ENCODE results near the gene ANKRD10. TPM values are rescaled to one million over a fixed set of nuclear protein-coding genes. Genes with fewer than 3 reads are reported as not detected.

The ANKRD10 gene
- total and polyA plus RNA-seq, 2 donors (not counting 3 experiments of a cell fraction or from before 2014, with no cell fraction given) = 44.5 to 94.1 TPM

- Histone ChIP-seq H3K4me3 (replicated peaks in 1 of 3; ENCODE audit: insufficient read depth in 1 of 3, low read depth in 1 of 3, low read length in 3 of 3) (peak overlapping the region in 1 of 3 experiments; percentile 7), H2AFZ (ENCODE audit: low read depth, low read length) (peak overlapping the region; percentile 93), H3K9ac (replicated peaks; ENCODE audit: extremely low read depth, insufficient read depth, low read length) (peak overlapping the region; percentile 62), H3K27me3 (ENCODE audit: control insufficient read depth in 2 of 2, insufficient read depth in 2 of 2, low read length in 2 of 2) (peaks cover 0 to 2% of the 10 kb centered on the region in 2 experiments), H3K27ac (ENCODE audit: insufficient read depth, low read depth, low read length) (peak overlapping the region; percentile 86), H3K36me3 (ENCODE audit: control insufficient read depth in 2 of 2, extremely low read depth in 1 of 2, insufficient read depth in 2 of 2, low read length in 2 of 2) (no peaks in the 10 kb centered on the region), H3K79me2 (ENCODE audit: control insufficient read depth, insufficient read depth, low read length) (no peaks in the 10 kb centered on the region), H3K4me1 (ENCODE audit: control insufficient read depth, extremely low read depth, insufficient read depth, low read length) (peaks cover 14% of the 10 kb centered on the region), H3K9me3 (replicated peaks; ENCODE audit: control insufficient read depth, insufficient read depth, low read length) (no peaks in the 10 kb centered on the region), H3K9me1 (replicated peaks; ENCODE audit: control insufficient read depth, extremely low read depth, insufficient read depth, low read length) (no peaks in the 10 kb centered on the region), H3K4me2 (ENCODE audit: insufficient read depth, low read length) (peak overlapping the region; percentile 39), H4K20me1 (replicated peaks; ENCODE audit: control insufficient read depth, extremely low read depth, insufficient read depth, low read length) (no peaks in the 10 kb centered on the region)
- FAIRE-seq (no peak), DNase-seq (ENCODE audit: low read depth, low spot score) (no peak)
- TF ChIP-seq POLR2A (IDR thresholded peaks at IDR 0.05; ENCODE audit: low read depth, low read length) (no peak), FOS (IDR thresholded peaks at IDR 0.05; ENCODE audit: borderline replicate concordance, insufficient read depth, low read length) (no peak), JUN (IDR thresholded peaks at IDR 0.05; ENCODE audit: borderline replicate concordance, insufficient read depth, insufficient read length, low read depth) (no peak)
- TF ChIP-seq, protein P1, sequence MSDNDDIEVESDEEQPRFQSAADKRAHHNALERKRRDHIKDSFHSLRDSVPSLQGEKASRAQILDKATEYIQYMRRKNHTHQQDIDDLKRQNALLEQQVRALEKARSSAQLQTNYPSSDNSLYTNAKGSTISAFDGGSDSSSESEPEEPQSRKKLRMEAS (IDR thresholded peaks at IDR 0.05; ENCODE audit: insufficient read depth, insufficient read length) = no peak
- no TSS peak for BruUV-seq (replicated peaks)
- ChIA-PET CTCF (interaction anchor here (1.3 to 1.4 kb wide), 2 partner anchors 11 to 15 kb away, joined by 3 to 6 read pairs; no protein-coding TSS in a partner anchor), POLR2A (interaction anchor here (0.6 to 1.3 kb wide), 3 partner anchors 47 to 157 kb away, joined by 3 to 8 read pairs (median 4); no protein-coding TSS in a partner anchor)
- dilution Hi-C loops (cut with MboI; ENCODE audit: extremely low pct_ligation_motif_present, low sequenced_read_pairs) (no loop called here), intact Hi-C loops (cut with micrococcal nuclease) (no loop called here)
These were observed 45.6 kb downstream of the ANKRD10 start for GRCh38 chr13:110869231-110869804.

GRCh38 chr13:110868720-110869119 is 46.1 kb downstream of the ANKRD10 start:
- intact Hi-C loops (cut with micrococcal nuclease) (no loop called here), dilution Hi-C loops (cut with MboI; ENCODE audit: extremely low pct_ligation_motif_present, low sequenced_read_pairs) (no loop called here)
- no peak for DNase-seq (ENCODE audit: low read depth, low spot score)
- no peak overlapping the region for H3K4me2 ChIP-seq (ENCODE audit: insufficient read depth, low read length)
- no peak for TF ChIP-seq POLR2AphosphoS5 (IDR thresholded peaks at IDR 0.05; ENCODE audit: insufficient read depth, low read depth, low read length)
- no peak for TF ChIP-seq JUN (IDR thresholded peaks at IDR 0.05; ENCODE audit: borderline replicate concordance, insufficient read depth, insufficient read length, low read depth)
- TF ChIP-seq, protein P2, sequence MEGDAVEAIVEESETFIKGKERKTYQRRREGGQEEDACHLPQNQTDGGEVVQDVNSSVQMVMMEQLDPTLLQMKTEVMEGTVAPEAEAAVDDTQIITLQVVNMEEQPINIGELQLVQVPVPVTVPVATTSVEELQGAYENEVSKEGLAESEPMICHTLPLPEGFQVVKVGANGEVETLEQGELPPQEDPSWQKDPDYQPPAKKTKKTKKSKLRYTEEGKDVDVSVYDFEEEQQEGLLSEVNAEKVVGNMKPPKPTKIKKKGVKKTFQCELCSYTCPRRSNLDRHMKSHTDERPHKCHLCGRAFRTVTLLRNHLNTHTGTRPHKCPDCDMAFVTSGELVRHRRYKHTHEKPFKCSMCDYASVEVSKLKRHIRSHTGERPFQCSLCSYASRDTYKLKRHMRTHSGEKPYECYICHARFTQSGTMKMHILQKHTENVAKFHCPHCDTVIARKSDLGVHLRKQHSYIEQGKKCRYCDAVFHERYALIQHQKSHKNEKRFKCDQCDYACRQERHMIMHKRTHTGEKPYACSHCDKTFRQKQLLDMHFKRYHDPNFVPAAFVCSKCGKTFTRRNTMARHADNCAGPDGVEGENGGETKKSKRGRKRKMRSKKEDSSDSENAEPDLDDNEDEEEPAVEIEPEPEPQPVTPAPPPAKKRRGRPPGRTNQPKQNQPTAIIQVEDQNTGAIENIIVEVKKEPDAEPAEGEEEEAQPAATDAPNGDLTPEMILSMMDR (IDR thresholded peaks at IDR 0.05; ENCODE audit: extremely low read depth in 1 of 2, insufficient read depth in 1 of 2, low read depth in 1 of 2, low read length in 2 of 2) = no peak
- TF ChIP-seq MYC (IDR thresholded peaks at IDR 0.05; ENCODE audit: low read depth, low read length) = no peak
- TF ChIP-seq POLR2A (IDR thresholded peaks at IDR 0.05; ENCODE audit: low read depth, low read length) = no peak
- no peak for TF ChIP-seq EZH2 (IDR thresholded peaks at IDR 0.05; ENCODE audit: borderline replicate concordance, low read depth, low read length, severe bottlenecking)
- no peak for TF ChIP-seq GATA2 (IDR thresholded peaks at IDR 0.05; ENCODE audit: insufficient read depth, insufficient read length, low read depth, low read length)
- TF ChIP-seq, protein P1 (IDR thresholded peaks at IDR 0.05; ENCODE audit: insufficient read depth, insufficient read length) = no peak
- no peak for TF ChIP-seq FOS (IDR thresholded peaks at IDR 0.05; ENCODE audit: borderline replicate concordance, insufficient read depth, low read length)
- no peaks in the 10 kb centered on the region for H3K9me1 ChIP-seq (replicated peaks; ENCODE audit: control insufficient read depth, extremely low read depth, insufficient read depth, low read length)
- FAIRE-seq = no peak
- H2AFZ ChIP-seq (ENCODE audit: low read depth, low read length) = no peak overlapping the region
- BruUV-seq (replicated peaks) = no TSS peak
- POLR2A ChIA-PET = interaction anchor here (0.6 kb wide), 1 partner anchor 48 kb away, joined by 3 read pairs; no protein-coding TSS in a partner anchor
- H3K9me3 ChIP-seq (replicated peaks; ENCODE audit: control insufficient read depth, insufficient read depth, low read length) = no peaks in the 10 kb centered on the region
- no peak overlapping the region for H3K27ac ChIP-seq (ENCODE audit: insufficient read depth, low read depth, low read length)
- H3K4me3 ChIP-seq (replicated peaks in 1 of 3; ENCODE audit: insufficient read depth in 1 of 3, low read depth in 1 of 3, low read length in 3 of 3) = no peak overlapping the region
- no peaks in the 10 kb centered on the region for H3K27me3 ChIP-seq (ENCODE audit: control insufficient read depth in 2 of 2, insufficient read depth in 2 of 2, low read length in 2 of 2)
- CTCF ChIA-PET = interaction anchor here (1.4 kb wide), 1 partner anchor 199 kb away, joined by 4 read pairs; no protein-coding TSS in a partner anchor
- H3K79me2 ChIP-seq (ENCODE audit: control insufficient read depth, insufficient read depth, low read length) = no peaks in the 10 kb centered on the region
- H3K9ac ChIP-seq (replicated peaks; ENCODE audit: extremely low read depth, insufficient read depth, low read length) = no peak overlapping the region
- H4K20me1 ChIP-seq (replicated peaks; ENCODE audit: control insufficient read depth, extremely low read depth, insufficient read depth, low read length) = no peaks in the 10 kb centered on the region
- H3K36me3 ChIP-seq (ENCODE audit: control insufficient read depth in 2 of 2, extremely low read depth in 1 of 2, insufficient read depth in 2 of 2, low read length in 2 of 2) = no peaks in the 10 kb centered on the region
- H3K4me1 ChIP-seq (ENCODE audit: control insufficient read depth, extremely low read depth, insufficient read depth, low read length) = peaks cover 14% of the 10 kb centered on the region

Measured in endothelial cell of umbilical vein (primary cell).